Measurements from ENCODE around the gene MACROD2. TPM values are rescaled to one million over a fixed set of nuclear protein-coding genes. Genes with fewer than 3 reads are reported as not detected.
"Not testable (repeated sequence)": the region's sequence is repeated elsewhere in the genome, so short reads cannot be mapped to it uniquely, and the experiment has no call there.

MACROD2 gene
- polyA plus RNA-seq, 4 donors = 1.00 to 4.8 (median 1.4) TPM

DNA sequence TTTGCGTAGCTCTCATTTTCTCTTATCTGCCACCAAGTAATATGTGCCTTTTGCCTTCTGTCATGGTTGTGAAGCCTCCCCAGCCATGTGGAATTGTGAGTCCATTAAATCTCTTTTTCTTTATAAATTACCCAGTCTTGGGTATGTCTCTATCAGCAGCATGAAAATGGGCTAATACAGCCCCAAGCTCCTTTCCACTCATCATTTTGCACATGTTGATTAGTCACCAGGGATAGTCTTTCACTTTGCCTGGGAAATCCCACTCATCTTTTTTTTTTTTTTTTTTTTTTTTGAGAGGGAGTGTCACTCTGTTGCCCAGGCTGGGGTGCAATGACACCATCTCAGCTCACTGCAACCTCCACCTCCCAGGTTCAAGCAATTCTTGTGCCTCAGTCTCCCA, 1541.9 kb downstream of the MACROD2 start:
- H3K36me3 ChIP-seq (ENCODE audit: control insufficient read depth in 3 of 3, insufficient read depth in 2 of 3, low read depth in 1 of 3, low read length in 3 of 3); H3K27ac ChIP-seq (ENCODE audit: low read depth in 1 of 3, low read length in 2 of 3); DNase-seq; H3K4me3 ChIP-seq (ENCODE audit: low read depth in 1 of 3, low read length in 3 of 3); H3K4me1 ChIP-seq (ENCODE audit: control insufficient read depth in 3 of 3, insufficient read depth in 2 of 3, low read depth in 1 of 3, low read length in 2 of 3); FAIRE-seq; H3K27me3 ChIP-seq (ENCODE audit: control insufficient read depth in 3 of 3, insufficient read depth in 3 of 3, low read length in 3 of 3); H3K9me3 ChIP-seq (ENCODE audit: control insufficient read depth in 2 of 2, insufficient read depth in 1 of 2, low read depth in 1 of 2, low read length in 1 of 2): not testable (repeated sequence)
- WGBS, 3 donors = 95 to 97% (median 96%) methylated on average over 1 of the region's 1 CpG

- H3K27ac ChIP-seq (ENCODE audit: low read depth in 1 of 3, low read length in 2 of 3) = no peak overlapping the region
- H3K36me3 ChIP-seq (ENCODE audit: control insufficient read depth in 3 of 3, insufficient read depth in 2 of 3, low read depth in 1 of 3, low read length in 3 of 3) = no peaks in the 10 kb centered on the region
- no peaks in the 10 kb centered on the region for H3K4me1 ChIP-seq (ENCODE audit: control insufficient read depth in 3 of 3, insufficient read depth in 2 of 3, low read depth in 1 of 3, low read length in 2 of 3)
- peaks cover 0 to 5% of the 10 kb centered on the region in 2 donors for H3K9me3 ChIP-seq (ENCODE audit: control insufficient read depth in 2 of 2, insufficient read depth in 1 of 2, low read depth in 1 of 2, low read length in 1 of 2)
- 80 to 87% (median 86%) methylated on average over 5 of the region's 5 CpGs for WGBS, 3 donors
- H3K27me3 ChIP-seq (ENCODE audit: control insufficient read depth in 3 of 3, insufficient read depth in 3 of 3, low read length in 3 of 3) = no peaks in the 10 kb centered on the region
- FAIRE-seq (no peak), DNase-seq (no peak)
- H3K4me3 ChIP-seq (ENCODE audit: low read depth in 1 of 3, low read length in 3 of 3) = no peak overlapping the region
Observed at GRCh38 chr20:15542655-15543054, 1547.3 kb downstream of the MACROD2 start.

GRCh38 chr20:15544742-15545141, 1549.4 kb downstream of the MACROD2 start:
- no peaks in the 10 kb centered on the region for H3K27me3 ChIP-seq (ENCODE audit: control insufficient read depth in 3 of 3, insufficient read depth in 3 of 3, low read length in 3 of 3)
- no peak overlapping the region for H3K4me3 ChIP-seq (ENCODE audit: low read depth in 1 of 3, low read length in 3 of 3)
- H3K4me1 ChIP-seq (ENCODE audit: control insufficient read depth in 3 of 3, insufficient read depth in 2 of 3, low read depth in 1 of 3, low read length in 2 of 3) = no peaks in the 10 kb centered on the region
- H3K27ac ChIP-seq (ENCODE audit: low read depth in 1 of 3, low read length in 2 of 3) = no peak overlapping the region
- FAIRE-seq = no peak
- H3K36me3 ChIP-seq (ENCODE audit: control insufficient read depth in 3 of 3, insufficient read depth in 2 of 3, low read depth in 1 of 3, low read length in 3 of 3) = no peaks in the 10 kb centered on the region
- WGBS, 3 donors = 67 to 88% (median 79%) methylated on average over 2 of the region's 2 CpGs
- peaks cover 0 to 5% of the 10 kb centered on the region in 2 donors for H3K9me3 ChIP-seq (ENCODE audit: control insufficient read depth in 2 of 2, insufficient read depth in 1 of 2, low read depth in 1 of 2, low read length in 1 of 2)
- no peak for DNase-seq

DNA sequence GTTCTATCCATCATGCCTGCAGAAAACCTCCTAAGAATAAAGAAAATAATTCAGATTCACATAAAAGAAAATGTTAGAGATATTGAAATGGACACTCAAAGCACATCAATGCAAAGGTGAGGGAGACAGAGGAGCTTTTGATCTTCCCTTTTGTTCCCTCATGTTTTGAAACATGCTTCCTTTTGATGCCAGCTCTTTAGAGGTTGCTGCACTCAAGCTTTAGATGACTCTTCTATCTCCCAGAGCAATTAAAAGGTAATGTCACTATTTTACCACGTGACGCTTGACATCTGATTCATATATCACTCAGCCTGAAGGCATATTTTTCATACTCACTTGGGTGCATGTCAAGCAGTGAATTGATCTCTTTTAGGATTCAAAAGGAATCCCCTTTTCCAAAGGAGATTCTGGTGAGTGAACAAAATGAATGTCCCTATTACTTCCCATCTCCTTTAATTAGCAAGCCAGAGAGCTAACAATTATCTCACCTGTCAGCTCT, 1551.3 kb downstream of the MACROD2 start:
- FAIRE-seq = no peak
- Histone ChIP-seq H3K27ac (ENCODE audit: low read depth in 1 of 3, low read length in 2 of 3) (no peak overlapping the region), H3K27me3 (ENCODE audit: control insufficient read depth in 3 of 3, insufficient read depth in 3 of 3, low read length in 3 of 3) (no peaks in the 10 kb centered on the region), H3K36me3 (ENCODE audit: control insufficient read depth in 3 of 3, insufficient read depth in 2 of 3, low read depth in 1 of 3, low read length in 3 of 3) (no peaks in the 10 kb centered on the region), H3K4me3 (ENCODE audit: low read depth in 1 of 3, low read length in 3 of 3) (no peak overlapping the region), H3K4me1 (ENCODE audit: control insufficient read depth in 3 of 3, insufficient read depth in 2 of 3, low read depth in 1 of 3, low read length in 2 of 3) (no peaks in the 10 kb centered on the region), H3K9me3 (ENCODE audit: control insufficient read depth in 2 of 2, insufficient read depth in 1 of 2, low read depth in 1 of 2, low read length in 1 of 2) (peaks cover 0 to 5% of the 10 kb centered on the region in 2 donors)
- WGBS, 3 donors = 66 to 80% (median 70%) methylated on average over 2 of the region's 2 CpGs
- no peak for DNase-seq

DNA sequence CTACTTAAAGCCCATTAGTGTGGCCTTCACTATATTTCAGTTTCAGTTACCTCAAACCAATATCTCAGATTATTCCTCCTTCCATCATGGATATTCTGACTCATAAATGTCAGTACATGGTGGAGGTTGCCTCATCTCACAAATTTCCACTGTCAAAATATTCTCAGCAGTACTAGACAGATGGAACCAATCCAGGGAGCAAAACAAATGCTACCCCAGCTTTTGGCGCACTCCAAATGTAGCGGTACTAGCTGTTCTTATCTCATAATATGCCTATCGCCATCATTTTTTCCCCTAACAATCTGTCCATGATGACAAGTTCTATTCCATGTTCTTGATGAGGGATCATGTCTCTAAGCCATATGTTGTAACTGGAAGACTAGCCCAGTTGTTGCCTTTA, 1551.8 kb downstream of the MACROD2 start:
- DNase-seq (no peak), FAIRE-seq (no peak)
- no peak overlapping the region for H3K4me3 ChIP-seq (ENCODE audit: low read depth in 1 of 3, low read length in 3 of 3)
- no peaks in the 10 kb centered on the region for H3K36me3 ChIP-seq (ENCODE audit: control insufficient read depth in 3 of 3, insufficient read depth in 2 of 3, low read depth in 1 of 3, low read length in 3 of 3)
- 92 to 94% (median 93%) methylated on average over 3 of the region's 3 CpGs for WGBS, 3 donors
- H3K4me1 ChIP-seq (ENCODE audit: control insufficient read depth in 3 of 3, insufficient read depth in 2 of 3, low read depth in 1 of 3, low read length in 2 of 3) = no peaks in the 10 kb centered on the region
- H3K27me3 ChIP-seq (ENCODE audit: control insufficient read depth in 3 of 3, insufficient read depth in 3 of 3, low read length in 3 of 3) = no peaks in the 10 kb centered on the region
- peaks cover 0 to 7% of the 10 kb centered on the region in 2 donors for H3K9me3 ChIP-seq (ENCODE audit: control insufficient read depth in 2 of 2, insufficient read depth in 1 of 2, low read depth in 1 of 2, low read length in 1 of 2)
- H3K27ac ChIP-seq (ENCODE audit: low read depth in 1 of 3, low read length in 2 of 3) = no peak overlapping the region

- peaks cover 0 to 14% of the 10 kb centered on the region in 2 donors for H3K9me3 ChIP-seq (ENCODE audit: control insufficient read depth in 2 of 2, insufficient read depth in 1 of 2, low read depth in 1 of 2, low read length in 1 of 2)
- 71 to 88% (median 85%) methylated on average over 2 of the region's 2 CpGs for WGBS, 3 donors
- no peaks in the 10 kb centered on the region for H3K4me1 ChIP-seq (ENCODE audit: control insufficient read depth in 3 of 3, insufficient read depth in 2 of 3, low read depth in 1 of 3, low read length in 2 of 3)
- H3K36me3 ChIP-seq (ENCODE audit: control insufficient read depth in 3 of 3, insufficient read depth in 2 of 3, low read depth in 1 of 3, low read length in 3 of 3) = no peaks in the 10 kb centered on the region
- peak; percentile 88 for FAIRE-seq
- H3K27me3 ChIP-seq (ENCODE audit: control insufficient read depth in 3 of 3, insufficient read depth in 3 of 3, low read length in 3 of 3) = no peaks in the 10 kb centered on the region
- H3K27ac ChIP-seq (ENCODE audit: low read depth in 1 of 3, low read length in 2 of 3) = no peak overlapping the region
- no peak for DNase-seq
- H3K4me3 ChIP-seq (ENCODE audit: low read depth in 1 of 3, low read length in 3 of 3) = no peak overlapping the region
Observed at GRCh38 chr20:15550116-15550870, 1555.0 kb downstream of the MACROD2 start.

GRCh38 chr20:15555913-15556312, 1560.6 kb downstream of the MACROD2 start:
- FAIRE-seq = no peak
- Histone ChIP-seq H3K27ac (ENCODE audit: low read depth in 1 of 3, low read length in 2 of 3) (no peak overlapping the region), H3K36me3 (ENCODE audit: control insufficient read depth in 3 of 3, insufficient read depth in 2 of 3, low read depth in 1 of 3, low read length in 3 of 3) (no peaks in the 10 kb centered on the region), H3K9me3 (ENCODE audit: control insufficient read depth in 2 of 2, insufficient read depth in 1 of 2, low read depth in 1 of 2, low read length in 1 of 2) (peaks cover 0 to 14% of the 10 kb centered on the region in 2 donors), H3K4me1 (ENCODE audit: control insufficient read depth in 3 of 3, insufficient read depth in 2 of 3, low read depth in 1 of 3, low read length in 2 of 3) (no peaks in the 10 kb centered on the region), H3K27me3 (ENCODE audit: control insufficient read depth in 3 of 3, insufficient read depth in 3 of 3, low read length in 3 of 3) (no peaks in the 10 kb centered on the region), H3K4me3 (ENCODE audit: low read depth in 1 of 3, low read length in 3 of 3) (no peak overlapping the region)
- DNase-seq = no peak
- 17 to 29% (median 17%) methylated on average over 2 of the region's 2 CpGs for WGBS, 3 donors

- Histone ChIP-seq H3K4me1 (ENCODE audit: control insufficient read depth in 3 of 3, insufficient read depth in 2 of 3, low read depth in 1 of 3, low read length in 2 of 3) (no peaks in the 10 kb centered on the region), H3K27me3 (ENCODE audit: control insufficient read depth in 3 of 3, insufficient read depth in 3 of 3, low read length in 3 of 3) (no peaks in the 10 kb centered on the region), H3K36me3 (ENCODE audit: control insufficient read depth in 3 of 3, insufficient read depth in 2 of 3, low read depth in 1 of 3, low read length in 3 of 3) (no peaks in the 10 kb centered on the region), H3K9me3 (ENCODE audit: control insufficient read depth in 2 of 2, insufficient read depth in 1 of 2, low read depth in 1 of 2, low read length in 1 of 2) (peaks cover 0 to 14% of the 10 kb centered on the region in 2 donors), H3K27ac (ENCODE audit: low read depth in 1 of 3, low read length in 2 of 3) (no peak overlapping the region), H3K4me3 (ENCODE audit: low read depth in 1 of 3, low read length in 3 of 3) (no peak overlapping the region)
- DNase-seq = no peak
- no peak for FAIRE-seq
- 53 to 74% (median 68%) methylated on average over 1 of the region's 1 CpG for WGBS, 3 donors
Observed at GRCh38 chr20:15556869-15557268, 1561.6 kb downstream of the MACROD2 start.
